H54 (cell line): Measurements from ENCODE around the gene ADSS2.

ENCODE experiments used
- DNase-seq: peaks from one replicate; pipeline ENCODE4 v3.0.0; 2011; ENCODE audit warnings: low spot score, mixed read lengths; ENCODE audit not compliant: insufficient read length
- FAIRE-seq: peaks from 3 replicates; lab custom pipeline; 2011; peaks lifted over from hg19 to GRCh38; lab: Jason Lieb, UNC
- POLR2A ChIP-seq: IDR thresholded peaks from 2 replicates; pipeline ENCODE4 v1.6.1; 2011; ENCODE audit warnings: low read depth, mild to moderate bottlenecking, low read length

The ADSS2 gene

DNA sequence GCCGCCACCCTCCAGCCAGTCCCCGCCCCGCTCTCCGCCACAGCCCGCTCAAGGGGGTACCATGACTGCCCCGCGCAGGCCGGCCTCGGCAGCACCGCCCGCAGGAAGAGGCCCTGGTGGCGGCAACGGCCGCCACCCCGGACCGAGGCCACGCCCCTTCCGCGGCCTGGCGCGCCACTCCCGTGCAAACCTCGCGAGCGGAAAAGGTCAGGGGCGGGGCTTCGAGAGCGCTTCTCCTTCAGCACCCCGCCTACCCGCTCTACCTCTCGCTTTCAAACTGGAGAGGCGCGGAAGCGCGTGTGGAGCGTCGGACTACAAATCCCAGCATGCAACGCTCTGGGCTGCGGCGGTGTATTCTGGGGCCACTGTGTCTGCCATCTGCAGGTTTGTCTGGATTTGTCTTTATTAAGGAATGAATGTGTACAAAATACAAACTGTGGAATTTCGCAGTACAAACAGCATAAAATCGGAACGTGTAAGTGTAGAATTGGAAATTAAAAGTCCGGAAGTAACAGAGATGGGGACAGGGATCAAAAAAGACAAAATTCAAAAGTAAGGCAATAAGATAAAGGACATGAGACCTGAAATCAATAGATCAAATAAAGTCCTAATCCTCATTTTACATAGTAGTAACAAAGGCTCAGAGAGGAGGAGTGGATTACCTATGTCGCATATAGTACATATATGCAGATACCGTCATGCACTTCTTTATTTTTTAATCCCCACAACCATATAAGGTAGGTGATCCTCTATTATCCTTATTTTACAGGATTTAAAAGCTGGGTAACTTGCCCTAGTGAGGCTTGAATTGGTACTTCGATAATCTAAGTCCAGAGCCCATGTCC, 464 bp upstream of the ADSS2 start:
- peak; percentile 71 for FAIRE-seq
- TF ChIP-seq POLR2A, result no peak
- peak; percentile 84 for DNase-seq

DNA sequence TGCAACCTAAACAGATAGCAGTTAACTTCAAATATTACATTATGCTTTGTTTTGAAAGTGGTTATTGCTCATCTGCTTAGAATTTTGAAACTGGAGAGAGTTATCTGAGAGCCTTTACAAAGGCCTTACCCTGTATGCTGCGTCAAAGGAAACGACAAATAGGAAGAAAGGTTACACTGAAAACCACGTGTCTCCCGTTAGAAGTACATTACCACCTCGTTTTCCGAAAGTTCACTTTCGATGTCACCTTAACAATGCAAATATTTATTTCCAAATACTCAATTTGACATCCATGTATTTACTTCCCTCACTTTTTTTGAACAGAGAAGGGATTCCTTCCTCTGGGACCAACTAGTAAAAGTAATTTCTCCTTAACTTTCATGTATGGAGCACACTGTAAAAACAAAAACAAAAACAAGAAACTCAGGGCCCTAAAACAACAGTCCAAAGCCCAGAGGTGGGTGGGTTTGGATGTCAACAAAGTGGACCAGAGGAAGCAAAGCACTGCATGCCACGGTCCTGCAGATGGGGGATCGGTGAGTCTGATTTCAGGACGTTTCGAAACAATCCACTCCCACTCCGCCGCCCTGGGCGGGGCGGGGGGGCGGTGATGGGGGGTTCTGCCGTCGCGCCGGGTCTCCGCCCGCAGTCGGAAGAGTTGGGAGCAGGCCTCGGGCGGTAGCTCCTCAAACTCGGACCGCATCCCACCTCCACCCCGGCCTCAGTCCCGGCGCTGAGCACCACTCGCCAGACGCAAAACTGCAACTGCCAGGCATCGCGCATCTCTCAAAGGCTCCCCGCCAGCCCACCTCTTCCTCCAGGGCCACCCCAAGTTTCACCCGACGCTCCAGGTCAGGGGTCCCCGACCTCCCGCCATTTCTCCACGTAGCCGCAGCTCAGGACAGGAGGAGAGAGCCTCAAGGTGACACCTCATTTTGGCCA, 841 bp downstream of the ADSS2 start:
- peak; percentile 84 for TF ChIP-seq POLR2A
- FAIRE-seq (peak; percentile 67), DNase-seq (peak; percentile 23)

- FAIRE-seq (no peak), DNase-seq (no peak)
- no peak for TF ChIP-seq POLR2A
Observed at GRCh38 chr1:244449936-244450508, 1.7 kb downstream of the ADSS2 start.

- no peak for TF ChIP-seq POLR2A
- DNase-seq (no peak), FAIRE-seq (no peak)
Observed at GRCh38 chr1:244448279-244449036, 3.3 kb downstream of the ADSS2 start.

GRCh38 chr1:244447552-244447951, 4.2 kb downstream of the ADSS2 start:
- TF ChIP-seq POLR2A, result no peak
- FAIRE-seq, result no peak

DNA sequence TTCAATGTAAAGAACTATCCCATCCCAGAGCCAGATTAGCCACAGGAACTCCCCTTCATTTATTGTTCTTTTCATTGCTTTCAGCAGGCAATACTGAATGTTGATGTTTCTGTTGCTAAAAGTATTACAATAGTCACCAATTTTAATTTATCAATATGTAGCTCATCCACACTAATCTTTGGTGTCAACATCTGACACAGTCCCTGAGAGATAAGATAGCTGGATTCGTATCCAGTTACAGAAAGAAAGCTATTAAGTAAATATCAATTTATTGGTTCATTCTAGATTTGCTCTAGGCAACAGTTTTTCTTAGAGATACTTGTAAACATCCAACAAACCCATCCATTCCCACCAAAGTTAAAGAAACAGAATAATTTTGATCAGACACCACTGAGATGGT, 4.7 kb downstream of the ADSS2 start:
- TF ChIP-seq POLR2A, result no peak
- DNase-seq (no peak), FAIRE-seq (no peak)

More at GRCh38 chr1:244447552-244447951, 4.2 kb downstream of the ADSS2 start:
- DNase-seq, result no peak

GRCh38 chr1:244445320-244446181, 6.2 kb downstream of the ADSS2 start:
- FAIRE-seq (peak; percentile 71), DNase-seq (no peak)
- TF ChIP-seq POLR2A, result no peak

- TF ChIP-seq POLR2A, result no peak
- DNase-seq (no peak), FAIRE-seq (peak; percentile 67)
Observed at GRCh38 chr1:244444854-244445253, 6.9 kb downstream of the ADSS2 start.

GRCh38 chr1:244442850-244443249, 8.9 kb downstream of the ADSS2 start:
- FAIRE-seq (peak; percentile 82), DNase-seq (no peak)
- TF ChIP-seq POLR2A, result no peak

- TF ChIP-seq POLR2A, result no peak
- no peak for FAIRE-seq
- DNase-seq, result no peak
Observed at GRCh38 chr1:244439391-244440032, 12.2 kb downstream of the ADSS2 start.

GRCh38 chr1:244437086-244437468, 14.6 kb downstream of the ADSS2 start:
- FAIRE-seq (no peak), DNase-seq (no peak)
- no peak for TF ChIP-seq POLR2A
